Suprapubic skin (tissue), 4 donors: Measurements from ENCODE around the gene VMA21. TPM values are rescaled to one million over a fixed set of nuclear protein-coding genes. Genes with fewer than 3 reads are reported as not detected.

ENCODE experiments used
- DNase-seq, 2 donors: peaks; one replicate each; pipeline ENCODE4 v3.0.0-alpha.2; 2019; ENCODE audit warnings: low spot score in 2 of 2
- H3K27ac ChIP-seq: fragments of 200-600 bp; sonication (generic); one replicate; pipeline ENCODE4 v1.5.1; 2019
- H3K27me3 ChIP-seq: fragments of 200-600 bp; sonication (generic); one replicate; pipeline ENCODE4 v1.5.1; 2019
- H3K36me3 ChIP-seq: fragments of 200-600 bp; sonication (generic); one replicate; pipeline ENCODE4 v1.5.1; 2019
- H3K4me1 ChIP-seq: fragments of 200-600 bp; sonication (generic); one replicate; pipeline ENCODE4 v1.5.1; 2019
- H3K4me3 ChIP-seq: fragments of 200-600 bp; sonication (generic); one replicate; pipeline ENCODE4 v1.5.1; 2019; ENCODE audit warnings: mild to moderate bottlenecking
- H3K9me3 ChIP-seq: fragments of 200-600 bp; sonication (generic); one replicate; pipeline ENCODE4 v1.5.1; 2019
- EP300 ChIP-seq: sonication (generic); formaldehyde crosslinking; IDR thresholded peaks from one replicate; pipeline ENCODE4 v1.6.1; 2017; ENCODE audit warnings: antibody characterized with exemption
- POLR2A ChIP-seq, 2 donors: fragments of 450-650 bp; IDR thresholded peaks; one replicate each; pipeline ENCODE4 v1.6.1; 2017; ENCODE audit warnings: antibody characterized with exemption in 2 of 2, mild to moderate bottlenecking in 2 of 2, moderate library complexity in 2 of 2
- POLR2AphosphoS5 ChIP-seq, 3 donors: sonication (generic); formaldehyde crosslinking; IDR thresholded peaks; one replicate each; pipeline ENCODE4 v1.6.1; 2017; ENCODE audit warnings: antibody characterized with exemption in 3 of 3
- WGBS: methylation state at CpG from one replicate; pipeline ENCODE4 v1.1.5; 2018; 5-methylcytosine and 5-hydroxymethylcytosine counted together
- total RNA-seq, 4 donors: library from RNA; depleted of rRNA; stranded (reverse); fragments of >200 nt; gene quantifications; one replicate each; pipeline ENCODE4 v1.1.0, GENCODE V29; 2016
- TF ChIP-seq, protein P1 (sequence below), 2 donors: fragments of 200-600 bp in 1 of 2; fragments of 450-650 bp in 1 of 2; sonication (generic) in 1 of 2; IDR thresholded peaks; one replicate each; pipeline ENCODE4 v1.5.1; 2016 to 2019; ENCODE audit warnings: antibody characterized with exemption in 2 of 2, mild to moderate bottlenecking in 1 of 2, moderate library complexity in 1 of 2

The VMA21 gene
- total RNA-seq, 4 donors from 2014 or later, result 23.6 to 33.8 (median 30.3) TPM

DNA sequence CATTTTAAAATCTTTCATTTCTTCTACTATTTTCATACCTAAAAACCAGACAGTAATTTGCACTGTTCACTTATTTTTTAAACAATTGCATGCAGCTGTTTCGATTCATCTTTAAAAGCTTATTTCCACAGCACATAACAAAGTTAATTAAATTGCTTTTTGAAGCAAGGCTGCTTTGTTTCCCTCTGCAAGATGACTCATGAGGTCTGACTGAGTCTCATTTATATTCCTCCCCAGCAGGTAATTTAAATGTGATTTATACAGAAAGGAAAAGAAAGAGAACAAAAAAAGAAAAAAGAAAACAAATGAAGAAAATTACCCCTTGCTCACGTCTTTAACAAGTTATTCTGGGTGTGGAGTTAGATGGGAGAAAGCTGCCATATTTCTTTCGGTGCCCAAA, 22.8 kb downstream of the VMA21 start:
- no peak for DNase-seq
- no peaks in the 10 kb centered on the region for H3K27me3 ChIP-seq
- H3K36me3 ChIP-seq, result no peaks in the 10 kb centered on the region
- TF ChIP-seq POLR2A (IDR thresholded peaks at IDR 0.05) (no peak), EP300 (no peak), POLR2AphosphoS5 (IDR thresholded peaks at IDR 0.05) (no peak)
- WGBS, result 50% methylated on average over 3 of the region's 3 CpGs
- H3K27ac ChIP-seq, result no peak overlapping the region
- no peaks in the 10 kb centered on the region for H3K9me3 ChIP-seq
- no peak overlapping the region for H3K4me3 ChIP-seq
- H3K4me1 ChIP-seq, result no peaks in the 10 kb centered on the region

DNA sequence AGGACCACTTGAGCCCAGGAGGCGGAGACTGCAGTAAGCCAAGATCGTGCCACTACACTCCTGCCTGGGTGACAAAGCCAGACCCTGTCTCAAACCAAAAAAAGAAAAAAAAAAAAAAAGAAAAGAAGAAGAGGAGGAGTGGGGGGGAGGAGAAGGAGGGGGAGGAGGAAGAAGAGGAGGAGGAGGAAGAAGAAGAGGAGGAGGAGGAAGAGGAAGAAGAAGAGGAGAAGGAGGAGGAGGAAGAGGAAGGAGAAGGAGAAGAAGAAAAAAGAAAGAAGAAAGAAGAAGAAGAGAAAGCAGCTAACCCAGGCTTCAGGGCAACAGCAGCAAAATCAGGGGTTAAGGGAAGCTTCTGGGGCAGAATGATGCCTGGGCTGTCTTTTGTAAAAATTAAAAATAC, 27.5 kb downstream of the VMA21 start:
- DNase-seq, result no peak
- Histone ChIP-seq H3K4me1 (no peaks in the 10 kb centered on the region), H3K36me3 (no peaks in the 10 kb centered on the region), H3K4me3 (no peak overlapping the region), H3K27ac (no peak overlapping the region), H3K27me3 (no peaks in the 10 kb centered on the region), H3K9me3 (no peaks in the 10 kb centered on the region)
- TF ChIP-seq POLR2AphosphoS5 (IDR thresholded peaks at IDR 0.05), result no peak
- TF ChIP-seq POLR2A (IDR thresholded peaks at IDR 0.05), result no peak
- TF ChIP-seq EP300, result no peak
- TF ChIP-seq, protein P1, sequence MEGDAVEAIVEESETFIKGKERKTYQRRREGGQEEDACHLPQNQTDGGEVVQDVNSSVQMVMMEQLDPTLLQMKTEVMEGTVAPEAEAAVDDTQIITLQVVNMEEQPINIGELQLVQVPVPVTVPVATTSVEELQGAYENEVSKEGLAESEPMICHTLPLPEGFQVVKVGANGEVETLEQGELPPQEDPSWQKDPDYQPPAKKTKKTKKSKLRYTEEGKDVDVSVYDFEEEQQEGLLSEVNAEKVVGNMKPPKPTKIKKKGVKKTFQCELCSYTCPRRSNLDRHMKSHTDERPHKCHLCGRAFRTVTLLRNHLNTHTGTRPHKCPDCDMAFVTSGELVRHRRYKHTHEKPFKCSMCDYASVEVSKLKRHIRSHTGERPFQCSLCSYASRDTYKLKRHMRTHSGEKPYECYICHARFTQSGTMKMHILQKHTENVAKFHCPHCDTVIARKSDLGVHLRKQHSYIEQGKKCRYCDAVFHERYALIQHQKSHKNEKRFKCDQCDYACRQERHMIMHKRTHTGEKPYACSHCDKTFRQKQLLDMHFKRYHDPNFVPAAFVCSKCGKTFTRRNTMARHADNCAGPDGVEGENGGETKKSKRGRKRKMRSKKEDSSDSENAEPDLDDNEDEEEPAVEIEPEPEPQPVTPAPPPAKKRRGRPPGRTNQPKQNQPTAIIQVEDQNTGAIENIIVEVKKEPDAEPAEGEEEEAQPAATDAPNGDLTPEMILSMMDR (IDR thresholded peaks at IDR 0.05), result no peak
- WGBS, result 81% methylated on average over 2 of the region's 2 CpGs

DNA sequence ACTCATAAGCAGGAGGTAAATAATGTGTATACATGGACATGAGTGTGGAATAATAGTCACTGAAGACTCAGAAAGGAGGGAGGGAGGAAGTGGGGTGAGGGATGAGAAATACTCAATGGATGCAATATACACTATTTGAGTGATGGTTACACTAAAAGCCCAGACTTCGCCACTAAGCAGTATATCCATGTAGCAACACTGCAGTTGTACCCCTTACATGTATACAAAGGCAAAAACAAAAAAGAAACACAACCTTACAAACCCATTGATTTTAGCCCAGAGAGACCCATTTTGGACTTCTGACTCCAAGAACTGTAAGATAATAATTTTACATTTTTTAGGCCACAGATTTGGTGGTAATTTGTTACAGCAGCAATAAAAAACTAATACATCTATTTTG, 51.5 kb downstream of the VMA21 start:
- no peaks in the 10 kb centered on the region for H3K36me3 ChIP-seq
- no peaks in the 10 kb centered on the region for H3K27me3 ChIP-seq
- 76% methylated on average over 1 of the region's 1 CpG for WGBS
- no peaks in the 10 kb centered on the region for H3K4me1 ChIP-seq
- no peak for DNase-seq
- H3K4me3 ChIP-seq, result no peak overlapping the region
- H3K27ac ChIP-seq, result no peak overlapping the region
- TF ChIP-seq, protein P1 (IDR thresholded peaks at IDR 0.05), result no peak
- TF ChIP-seq EP300 (no peak), POLR2AphosphoS5 (IDR thresholded peaks at IDR 0.05) (no peak), POLR2A (IDR thresholded peaks at IDR 0.05) (no peak)
- H3K9me3 ChIP-seq, result no peaks in the 10 kb centered on the region

DNA sequence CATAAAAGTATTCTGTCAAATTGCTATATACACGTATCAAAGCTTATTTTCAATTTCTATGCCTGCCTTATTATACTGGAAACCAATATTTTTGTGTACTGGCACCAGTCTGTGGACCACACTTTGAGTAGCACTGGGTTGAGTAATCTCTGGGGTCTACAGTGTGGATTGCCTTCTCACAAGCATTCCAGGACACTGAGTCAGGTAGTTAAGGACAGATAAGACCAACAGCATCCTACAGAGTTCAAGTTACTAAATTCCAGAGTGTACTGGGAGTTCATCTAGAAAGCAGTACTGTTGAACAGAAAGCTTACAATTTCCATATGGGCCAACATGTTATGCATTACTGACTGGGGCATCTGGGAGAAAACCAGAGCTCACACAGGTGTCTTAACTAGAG, 61.8 kb downstream of the VMA21 start:
- WGBS, result 55% methylated on average over 1 of the region's 1 CpG
- H3K27me3 ChIP-seq, result no peaks in the 10 kb centered on the region
- no peaks in the 10 kb centered on the region for H3K36me3 ChIP-seq
- DNase-seq, result no peak
- no peak overlapping the region for H3K4me3 ChIP-seq
- no peak for TF ChIP-seq POLR2A (IDR thresholded peaks at IDR 0.05)
- TF ChIP-seq EP300, result no peak
- no peak for TF ChIP-seq POLR2AphosphoS5 (IDR thresholded peaks at IDR 0.05)
- TF ChIP-seq, protein P1 (IDR thresholded peaks at IDR 0.05), result no peak
- H3K4me1 ChIP-seq, result no peaks in the 10 kb centered on the region
- no peak overlapping the region for H3K27ac ChIP-seq
- no peaks in the 10 kb centered on the region for H3K9me3 ChIP-seq

Other genes with a start within 250 kb of the VMA21 start
- gene GPR50, start 220.6 kb upstream of the VMA21 start, total RNA-seq, result not detected
- gene PASD1, start 166.5 kb downstream of the VMA21 start, total RNA-seq, result not detected